ENCODE measurements around the gene CCL20. TPM values are rescaled to one million over a fixed set of nuclear protein-coding genes. Genes with fewer than 3 reads are reported as not detected.

Gene CCL20
- total and polyA plus RNA-seq, 2 of the 13 experiments (the other 11 are each of a cell fraction or from before 2014, with no cell fraction given) = 223 to 903 TPM

DNA sequence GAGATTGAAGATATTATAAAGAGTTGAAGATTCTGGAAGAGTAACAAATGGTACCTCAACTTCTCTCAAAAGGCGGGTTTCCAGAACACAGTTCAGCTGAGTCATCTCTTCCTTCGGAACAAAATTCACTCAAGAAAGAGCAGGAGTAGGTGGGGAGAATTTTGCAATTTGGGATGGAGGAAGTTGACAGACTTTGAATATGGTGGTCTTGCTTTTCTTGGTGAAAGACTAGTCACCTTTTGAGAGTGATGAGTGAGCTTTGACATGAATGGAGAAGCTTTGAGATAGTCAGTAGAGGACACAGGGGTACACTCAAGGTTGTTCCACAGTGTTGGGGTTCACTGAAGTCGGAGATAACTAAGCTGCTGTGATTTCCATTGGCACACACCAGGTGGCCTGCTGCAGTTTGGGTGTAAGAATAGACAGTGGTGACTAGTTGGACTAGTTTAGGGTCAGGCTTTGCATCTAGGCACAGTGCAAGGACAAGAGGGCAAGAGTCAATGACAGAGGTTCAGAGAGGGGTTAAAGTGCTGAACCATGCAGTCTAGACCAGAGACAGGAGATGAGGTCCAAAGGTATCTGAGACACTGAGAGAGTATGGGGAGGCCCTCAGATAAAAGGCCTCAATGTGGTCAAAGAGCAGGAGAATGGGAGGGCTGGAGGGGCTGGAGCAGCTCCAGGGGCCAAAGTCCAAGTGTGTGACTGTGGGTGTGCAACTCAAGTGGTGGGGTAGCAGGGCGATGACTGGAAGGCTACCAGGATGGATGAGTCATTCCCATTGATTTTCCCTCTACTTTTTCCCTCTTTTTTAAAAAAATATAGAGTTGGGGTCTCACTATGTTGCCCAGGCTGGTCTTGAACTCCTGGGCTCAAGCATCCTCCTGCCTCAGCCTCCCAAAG is 7.7 kb downstream of the CCL20 start (continued):
- TF ChIP-seq, protein P1, sequence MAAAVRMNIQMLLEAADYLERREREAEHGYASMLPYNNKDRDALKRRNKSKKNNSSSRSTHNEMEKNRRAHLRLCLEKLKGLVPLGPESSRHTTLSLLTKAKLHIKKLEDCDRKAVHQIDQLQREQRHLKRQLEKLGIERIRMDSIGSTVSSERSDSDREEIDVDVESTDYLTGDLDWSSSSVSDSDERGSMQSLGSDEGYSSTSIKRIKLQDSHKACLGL (CRISPR knock-in tag; IDR thresholded peaks at IDR 0.05) = no peak
- TF ChIP-seq RELA (CRISPR knock-in tag; IDR thresholded peaks at IDR 0.05) = no peak
- TF ChIP-seq GFI1 (CRISPR knock-in tag; IDR thresholded peaks at IDR 0.05; ENCODE audit: borderline replicate concordance) = peak; percentile 91
- TF ChIP-seq NR2F2 (IDR thresholded peaks at IDR 0.05; ENCODE audit: borderline replicate concordance, low read depth) = peak; percentile 97
- TF ChIP-seq ZNF354B (CRISPR knock-in tag; IDR thresholded peaks at IDR 0.05) = peak; percentile 77; the same call in 1 of the 2 replicates
- no peak for TF ChIP-seq ZNF674 (CRISPR knock-in tag; IDR thresholded peaks at IDR 0.05; ENCODE audit: low read depth)
- TF ChIP-seq, protein P2, sequence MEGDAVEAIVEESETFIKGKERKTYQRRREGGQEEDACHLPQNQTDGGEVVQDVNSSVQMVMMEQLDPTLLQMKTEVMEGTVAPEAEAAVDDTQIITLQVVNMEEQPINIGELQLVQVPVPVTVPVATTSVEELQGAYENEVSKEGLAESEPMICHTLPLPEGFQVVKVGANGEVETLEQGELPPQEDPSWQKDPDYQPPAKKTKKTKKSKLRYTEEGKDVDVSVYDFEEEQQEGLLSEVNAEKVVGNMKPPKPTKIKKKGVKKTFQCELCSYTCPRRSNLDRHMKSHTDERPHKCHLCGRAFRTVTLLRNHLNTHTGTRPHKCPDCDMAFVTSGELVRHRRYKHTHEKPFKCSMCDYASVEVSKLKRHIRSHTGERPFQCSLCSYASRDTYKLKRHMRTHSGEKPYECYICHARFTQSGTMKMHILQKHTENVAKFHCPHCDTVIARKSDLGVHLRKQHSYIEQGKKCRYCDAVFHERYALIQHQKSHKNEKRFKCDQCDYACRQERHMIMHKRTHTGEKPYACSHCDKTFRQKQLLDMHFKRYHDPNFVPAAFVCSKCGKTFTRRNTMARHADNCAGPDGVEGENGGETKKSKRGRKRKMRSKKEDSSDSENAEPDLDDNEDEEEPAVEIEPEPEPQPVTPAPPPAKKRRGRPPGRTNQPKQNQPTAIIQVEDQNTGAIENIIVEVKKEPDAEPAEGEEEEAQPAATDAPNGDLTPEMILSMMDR (CRISPR knock-in tag; IDR thresholded peaks at IDR 0.05) = peak; percentile 29
- no peak for TF ChIP-seq ZNF660 (CRISPR knock-in tag; IDR thresholded peaks at IDR 0.05; ENCODE audit: borderline replicate concordance, low read depth)
- peak; percentile 96 for TF ChIP-seq XRCC5 (optimal IDR thresholded peaks at IDR 0.05; ENCODE audit: low read length)
- no peak for TF ChIP-seq ATF1 (CRISPR knock-in tag; IDR thresholded peaks at IDR 0.05)
- TF ChIP-seq ZSCAN21 (CRISPR knock-in tag; IDR thresholded peaks at IDR 0.05; ENCODE audit: borderline replicate concordance) = no peak; the same call in 1 of the 2 replicates
- TF ChIP-seq, protein P3, sequence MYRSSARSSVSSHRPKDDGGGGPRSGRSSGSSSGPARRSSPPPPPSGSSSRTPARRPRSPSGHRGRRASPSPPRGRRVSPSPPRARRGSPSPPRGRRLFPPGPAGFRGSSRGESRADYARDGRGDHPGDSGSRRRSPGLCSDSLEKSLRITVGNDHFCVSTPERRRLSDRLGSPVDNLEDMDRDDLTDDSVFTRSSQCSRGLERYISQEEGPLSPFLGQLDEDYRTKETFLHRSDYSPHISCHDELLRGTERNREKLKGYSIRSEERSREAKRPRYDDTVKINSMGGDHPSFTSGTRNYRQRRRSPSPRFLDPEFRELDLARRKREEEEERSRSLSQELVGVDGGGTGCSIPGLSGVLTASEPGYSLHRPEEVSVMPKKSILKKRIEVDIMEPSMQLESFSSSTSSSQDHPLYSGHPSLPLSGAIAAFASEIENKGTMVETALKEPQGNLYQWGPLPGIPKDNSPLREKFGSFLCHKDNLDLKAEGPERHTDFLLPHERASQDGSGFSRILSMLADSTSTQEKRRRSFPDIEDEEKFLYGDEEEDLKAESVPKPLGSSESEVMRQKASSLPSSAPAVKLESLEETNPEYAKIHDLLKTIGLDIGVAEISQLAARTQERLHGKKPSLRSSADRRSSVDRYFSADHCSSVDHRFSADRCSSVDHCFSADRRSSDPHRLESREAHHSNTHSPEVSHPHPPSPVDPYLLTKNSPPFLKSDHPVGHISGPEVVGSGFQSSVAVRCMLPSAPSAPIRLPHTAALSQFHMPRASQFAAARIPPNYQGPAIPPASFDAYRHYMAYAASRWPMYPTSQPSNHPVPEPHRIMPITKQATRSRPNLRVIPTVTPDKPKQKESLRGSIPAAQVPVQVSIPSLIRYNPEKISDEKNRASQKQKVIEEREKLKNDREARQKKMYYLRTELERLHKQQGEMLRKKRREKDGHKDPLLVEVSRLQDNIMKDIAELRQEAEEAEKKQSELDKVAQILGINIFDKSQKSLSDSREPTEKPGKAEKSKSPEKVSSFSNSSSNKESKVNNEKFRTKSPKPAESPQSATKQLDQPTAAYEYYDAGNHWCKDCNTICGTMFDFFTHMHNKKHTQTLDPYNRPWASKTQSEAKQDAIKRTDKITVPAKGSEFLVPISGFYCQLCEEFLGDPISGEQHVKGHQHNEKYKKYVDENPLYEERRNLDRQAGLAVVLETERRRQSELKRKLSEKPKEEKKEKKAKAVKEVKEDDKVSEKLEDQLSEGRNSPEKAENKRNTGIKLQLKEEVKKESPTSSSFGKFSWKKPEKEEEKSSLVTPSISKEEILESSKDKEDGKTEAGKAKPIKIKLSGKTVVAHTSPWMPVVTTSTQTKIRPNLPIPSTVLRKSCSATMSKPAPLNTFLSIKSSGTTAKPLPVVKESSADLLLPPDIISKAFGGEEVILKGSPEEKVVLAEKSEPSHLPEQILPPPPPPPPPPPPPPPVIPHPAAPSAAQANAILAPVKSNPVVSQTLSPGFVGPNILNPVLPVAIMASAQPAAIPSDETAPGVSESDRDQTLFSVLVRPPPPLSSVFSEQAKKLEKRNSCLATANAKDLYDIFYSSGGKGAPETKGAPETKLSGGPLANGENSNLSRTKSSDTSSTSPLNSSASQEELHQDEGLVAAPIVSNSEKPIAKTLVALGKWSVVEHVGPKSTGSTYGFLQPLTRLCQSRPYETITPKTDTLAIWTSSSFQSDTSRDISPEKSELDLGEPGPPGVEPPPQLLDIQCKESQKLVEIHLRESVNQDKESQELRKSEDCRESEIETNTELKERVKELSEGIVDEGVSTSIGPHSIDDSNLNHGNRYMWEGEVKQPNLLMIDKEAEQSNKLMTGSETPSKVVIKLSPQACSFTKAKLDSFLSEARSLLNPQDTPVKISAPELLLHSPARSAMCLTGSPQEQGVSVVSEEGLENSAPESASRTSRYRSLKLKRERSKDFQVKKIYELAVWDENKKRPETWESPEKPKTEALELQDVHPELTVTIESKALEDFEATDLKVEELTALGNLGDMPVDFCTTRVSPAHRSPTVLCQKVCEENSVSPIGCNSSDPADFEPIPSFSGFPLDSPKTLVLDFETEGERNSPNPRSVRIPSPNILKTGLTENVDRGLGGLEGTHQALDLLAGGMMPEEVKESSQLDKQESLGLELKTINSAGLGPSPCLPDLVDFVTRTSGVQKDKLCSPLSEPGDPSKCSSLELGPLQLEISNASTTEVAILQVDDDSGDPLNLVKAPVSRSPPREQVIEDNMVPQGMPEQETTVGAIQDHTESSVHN (CRISPR knock-in tag; IDR thresholded peaks at IDR 0.05) = peak; percentile 75
- TF ChIP-seq, protein P4, sequence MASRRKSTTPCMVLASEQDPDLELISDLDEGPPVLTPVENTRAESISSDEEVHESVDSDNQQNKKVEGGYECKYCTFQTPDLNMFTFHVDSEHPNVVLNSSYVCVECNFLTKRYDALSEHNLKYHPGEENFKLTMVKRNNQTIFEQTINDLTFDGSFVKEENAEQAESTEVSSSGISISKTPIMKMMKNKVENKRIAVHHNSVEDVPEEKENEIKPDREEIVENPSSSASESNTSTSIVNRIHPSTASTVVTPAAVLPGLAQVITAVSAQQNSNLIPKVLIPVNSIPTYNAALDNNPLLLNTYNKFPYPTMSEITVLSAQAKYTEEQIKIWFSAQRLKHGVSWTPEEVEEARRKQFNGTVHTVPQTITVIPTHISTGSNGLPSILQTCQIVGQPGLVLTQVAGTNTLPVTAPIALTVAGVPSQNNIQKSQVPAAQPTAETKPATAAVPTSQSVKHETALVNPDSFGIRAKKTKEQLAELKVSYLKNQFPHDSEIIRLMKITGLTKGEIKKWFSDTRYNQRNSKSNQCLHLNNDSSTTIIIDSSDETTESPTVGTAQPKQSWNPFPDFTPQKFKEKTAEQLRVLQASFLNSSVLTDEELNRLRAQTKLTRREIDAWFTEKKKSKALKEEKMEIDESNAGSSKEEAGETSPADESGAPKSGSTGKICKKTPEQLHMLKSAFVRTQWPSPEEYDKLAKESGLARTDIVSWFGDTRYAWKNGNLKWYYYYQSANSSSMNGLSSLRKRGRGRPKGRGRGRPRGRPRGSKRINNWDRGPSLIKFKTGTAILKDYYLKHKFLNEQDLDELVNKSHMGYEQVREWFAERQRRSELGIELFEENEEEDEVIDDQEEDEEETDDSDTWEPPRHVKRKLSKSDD (CRISPR knock-in tag; IDR thresholded peaks at IDR 0.05; ENCODE audit: low read depth) = peak; percentile 72; the same call in 1 of the 2 replicates
- no peak for TF ChIP-seq ETV6 (CRISPR knock-in tag; conservative IDR thresholded peaks at IDR 0.05)
- peak; percentile 92; the same call in 1 of the 2 replicates for TF ChIP-seq EHMT2 (IDR thresholded peaks at IDR 0.05; ENCODE audit: borderline replicate concordance, low read depth, low read length)
